Keratinocyte (primary cell): Measurements from ENCODE around the gene CLEC2B. TPM values are rescaled to one million over a fixed set of nuclear protein-coding genes. Genes with fewer than 3 reads are reported as not detected.

Source experiments
- DNase-seq: peaks from one replicate; pipeline ENCODE4 v3.0.0-alpha.2; 2011; ENCODE audit warnings: low read depth, missing footprints, low spot score
- FAIRE-seq: peaks from 2 replicates; lab custom pipeline; 2011; peaks lifted over from hg19 to GRCh38; lab: Jason Lieb, UNC
- H2AFZ ChIP-seq: 2 replicates; pipeline ENCODE4 v1.6.0; 2012; ENCODE audit warnings: low read length, control low read depth, inconsistent platforms; ENCODE audit not compliant: control insufficient read depth
- H3K27ac ChIP-seq: 2 replicates; pipeline ENCODE4 v1.5.1; 2011; ENCODE audit warnings: low read length; ENCODE audit not compliant: control insufficient read depth, insufficient read depth
- H3K27me3 ChIP-seq: 3 replicates; pipeline ENCODE4 v1.6.0; 2011; ENCODE audit warnings: low read length; ENCODE audit not compliant: control insufficient read depth, insufficient read depth; ENCODE audit errors: extremely low read depth
- H3K36me3 ChIP-seq, 2 experiments: 2 replicates in 1 of 2; 3 replicates in 1 of 2; pipeline ENCODE4 v1.5.1; 2011; ENCODE audit warnings: low read length in 2 of 2, mild to moderate bottlenecking in 1 of 2; ENCODE audit not compliant: control insufficient read depth in 2 of 2, insufficient read depth in 2 of 2; ENCODE audit errors: extremely low read depth in 1 of 2
- H3K4me1 ChIP-seq: 3 replicates; pipeline ENCODE4 v1.5.1; 2011; ENCODE audit warnings: low read length; ENCODE audit not compliant: control insufficient read depth, insufficient read depth; ENCODE audit errors: extremely low read depth
- H3K4me2 ChIP-seq: 3 replicates; pipeline ENCODE4 v1.6.0; 2011; ENCODE audit warnings: low read depth, low read length; ENCODE audit not compliant: control insufficient read depth, insufficient read depth; ENCODE audit errors: extremely low read depth
- H3K4me3 ChIP-seq, 3 experiments: fragments of 200-600 bp in 1 of 3; sonication (generic) in 1 of 3; 2 replicates in 2 of 3; 3 replicates in 1 of 3; pipeline ENCODE4 v1.5.1; 2011 to 2016; ENCODE audit warnings: low read length in 3 of 3, mild to moderate bottlenecking in 3 of 3, control low read depth in 2 of 3, inconsistent platforms in 1 of 3, low read depth in 1 of 3, mixed read lengths in 1 of 3, mixed run types in 1 of 3, moderate library complexity in 1 of 3; ENCODE audit not compliant: control insufficient read depth in 2 of 3, insufficient read depth in 2 of 3; ENCODE audit errors: extremely low read depth in 1 of 3
- H3K79me2 ChIP-seq: 2 replicates; pipeline ENCODE4 v1.6.0; 2012; ENCODE audit warnings: low read length; ENCODE audit not compliant: control insufficient read depth, insufficient read depth
- H3K9ac ChIP-seq: 3 replicates; pipeline ENCODE4 v1.6.0; 2011; ENCODE audit warnings: low read length; ENCODE audit not compliant: control insufficient read depth, insufficient read depth; ENCODE audit errors: extremely low read depth
- H3K9me1 ChIP-seq: 3 replicates; pipeline ENCODE4 v1.6.0; 2011; ENCODE audit warnings: low read length; ENCODE audit not compliant: control insufficient read depth, insufficient read depth; ENCODE audit errors: extremely low read depth
- H3K9me3 ChIP-seq: 2 replicates; pipeline ENCODE4 v1.5.1; 2012; ENCODE audit warnings: low read depth, low read length; ENCODE audit not compliant: control insufficient read depth
- H4K20me1 ChIP-seq: 3 replicates; pipeline ENCODE4 v1.6.0; 2011; ENCODE audit warnings: low read length; ENCODE audit not compliant: control insufficient read depth, insufficient read depth; ENCODE audit errors: extremely low read depth
- CTCF ChIP-seq, 3 experiments: IDR thresholded peaks in 1 of 3; conservative IDR thresholded peaks in 1 of 3; optimal IDR thresholded peaks in 1 of 3; 2 replicates in 2 of 3; 3 replicates in 1 of 3; pipeline versions ENCODE3 to v1.5.1; 2011; ENCODE audit warnings: low read length in 3 of 3, mild to moderate bottlenecking in 3 of 3, moderate library complexity in 2 of 3, control low read depth in 1 of 3, inconsistent platforms in 1 of 3; ENCODE audit not compliant: insufficient read depth in 2 of 3; ENCODE audit errors: extremely low read depth in 1 of 3
- EZH2 ChIP-seq: IDR thresholded peaks from one replicate; pipeline ENCODE4 v1.6.1; 2012; ENCODE audit warnings: inconsistent platforms, mild to moderate bottlenecking, low read length, moderate library complexity
- dilution Hi-C: fragments of 300-500 bp; cut with MboI; formaldehyde crosslinking; loops from one replicate; pipeline ENCODE4 v1.7.0; 2020; ENCODE audit warnings: low sequenced_read_pairs; ENCODE audit not compliant: extremely low pct_ligation_motif_present
- polyA plus RNA-seq, 5 experiments: library from polyadenylated mRNA; depleted of rRNA in 3 of 5; stranded (reverse) in 3 of 5; stranded (forward) in 1 of 5; unstranded in 1 of 5; fragments of >200 nt; gene quantifications; 1 replicate in 1 of 5; 2 replicates in 3 of 5; 3 replicates in 1 of 5; pipeline versions ENCODE4 v1.2.1 to v1.2.3, GENCODE V29; 2011 to 2012; ENCODE audit warnings: missing spikeins in 2 of 5, low read depth in 1 of 5, low replicate concordance in 1 of 5

CLEC2B gene
- polyA plus RNA-seq, 1 donor (not counting 4 experiments of a cell fraction or from before 2014, with no cell fraction given), result 31.3 TPM

GRCh38 chr12:9856894-9857293 lies 12.3 kb downstream of the CLEC2B start:
- no peaks in the 10 kb centered on the region for H3K79me2 ChIP-seq
- no peak overlapping the region for H2AFZ ChIP-seq
- H3K27ac ChIP-seq, result no peak overlapping the region
- no peaks in the 10 kb centered on the region for H4K20me1 ChIP-seq
- no peaks in the 10 kb centered on the region for H3K27me3 ChIP-seq
- H3K9me3 ChIP-seq, result no peaks in the 10 kb centered on the region
- no peaks in the 10 kb centered on the region for H3K9me1 ChIP-seq
- FAIRE-seq (no peak), DNase-seq (no peak)
- dilution Hi-C loops, result no loop called here
- TF ChIP-seq EZH2, result no peak
- no peak for TF ChIP-seq CTCF (optimal IDR thresholded peaks at IDR 0.05 in 1 of 3, IDR thresholded peaks at IDR 0.05 in 1 of 3, conservative IDR thresholded peaks at IDR 0.05 in 1 of 3; ENCODE audit: extremely low read depth in 1 of 3, insufficient read depth in 2 of 3, low read length in 3 of 3)
- no peak overlapping the region for H3K4me3 ChIP-seq
- H3K36me3 ChIP-seq, result peaks cover 0 to 2% of the 10 kb centered on the region in 2 experiments
- H3K4me2 ChIP-seq, result no peak overlapping the region
- no peak overlapping the region for H3K9ac ChIP-seq
- no peaks in the 10 kb centered on the region for H3K4me1 ChIP-seq

- no peaks in the 10 kb centered on the region for H3K9me3 ChIP-seq
- no peak overlapping the region for H3K27ac ChIP-seq
- no peak for FAIRE-seq
- no peak for DNase-seq
- no peak overlapping the region for H3K9ac ChIP-seq
- H2AFZ ChIP-seq, result no peak overlapping the region
- H3K4me3 ChIP-seq, result no peak overlapping the region
- no peaks in the 10 kb centered on the region for H3K79me2 ChIP-seq
- dilution Hi-C loops, result no loop called here
- no peaks in the 10 kb centered on the region for H3K4me1 ChIP-seq
- TF ChIP-seq EZH2, result no peak
- TF ChIP-seq CTCF (optimal IDR thresholded peaks at IDR 0.05 in 1 of 3, IDR thresholded peaks at IDR 0.05 in 1 of 3, conservative IDR thresholded peaks at IDR 0.05 in 1 of 3; ENCODE audit: extremely low read depth in 1 of 3, insufficient read depth in 2 of 3, low read length in 3 of 3), result no peak
- H4K20me1 ChIP-seq, result no peaks in the 10 kb centered on the region
- H3K9me1 ChIP-seq, result no peaks in the 10 kb centered on the region
- H3K36me3 ChIP-seq, result peaks cover 0 to 4% of the 10 kb centered on the region in 2 experiments
- no peaks in the 10 kb centered on the region for H3K27me3 ChIP-seq
- no peak overlapping the region for H3K4me2 ChIP-seq
Measured at GRCh38 chr12:9856151-9856550, 13.0 kb downstream of the CLEC2B start.
